Measurements from ENCODE around the gene OLFM1. TPM values are rescaled to one million over a fixed set of nuclear protein-coding genes. Genes with fewer than 3 reads are reported as not detected.

Gene OLFM1
- total and polyA plus RNA-seq, 2 of the 4 experiments (the other 2 are of a cell fraction): 0.36 to 0.38 TPM

GRCh38 chr9:135081731-135082130 lies 5.7 kb upstream of the OLFM1 start:
- BruUV-seq (replicated peaks): no TSS peak
- H3K4me3 ChIP-seq (ENCODE audit: insufficient read depth, low read depth, low read length): no peak overlapping the region
- dilution Hi-C loops (cut with HindIII; ENCODE audit: low sequenced_read_pairs, unreplicated experiment): no loop called here
- no peak overlapping the region for H3K4ac ChIP-seq (ENCODE audit: low read depth, low read length)
- ChIA-PET CTCF (no interaction called here), POLR2A (ENCODE audit: unreplicated experiment) (no interaction called here)
- no peak overlapping the region for H3K4me2 ChIP-seq (ENCODE audit: low read depth, low read length)
- no peak overlapping the region for H4K91ac ChIP-seq (ENCODE audit: insufficient read depth, low read depth, low read length)
- H2BK120ac ChIP-seq (ENCODE audit: low read depth, low read length): no peak overlapping the region
- peaks cover 39% of the 10 kb centered on the region for H3K27me3 ChIP-seq (ENCODE audit: control insufficient read depth, insufficient read depth, low read length)
- no peak overlapping the region for H3K18ac ChIP-seq (ENCODE audit: low read depth, low read length)
- in situ Hi-C loops (cut with MboI; ENCODE audit: low sequenced_read_pairs): no loop called here
- TF ChIP-seq RAD21 (IDR thresholded peaks at IDR 0.05; ENCODE audit: low read length) (no peak), CEBPB (IDR thresholded peaks at IDR 0.05; ENCODE audit: low read depth, low read length) (no peak), FOS (IDR thresholded peaks at IDR 0.05; ENCODE audit: low read depth, low read length) (no peak), MAZ (IDR thresholded peaks at IDR 0.05; ENCODE audit: borderline replicate concordance, low read depth, low read length) (no peak), POLR2A (IDR thresholded peaks at IDR 0.05; ENCODE audit: low read depth, low read length) (no peak), MXI1 (IDR thresholded peaks at IDR 0.05; ENCODE audit: borderline replicate concordance, low read depth, low read length) (no peak), BHLHE40 (IDR thresholded peaks at IDR 0.05; ENCODE audit: low read depth, low read length) (no peak), SMC3 (IDR thresholded peaks at IDR 0.05; ENCODE audit: low read depth, low read length) (no peak), RFX5 (IDR thresholded peaks at IDR 0.05; ENCODE audit: low read depth, low read length) (no peak), NFE2L2 (IDR thresholded peaks at IDR 0.05; ENCODE audit: low read depth, low read length) (no peak), MAFK (IDR thresholded peaks at IDR 0.05; ENCODE audit: low read depth, low read length) (no peak), CHD1 (IDR thresholded peaks at IDR 0.05; ENCODE audit: low read depth, low read length) (no peak), RCOR1 (IDR thresholded peaks at IDR 0.05; ENCODE audit: insufficient replicate concordance, low read length) (no peak), ELK1 (IDR thresholded peaks at IDR 0.05; ENCODE audit: borderline replicate concordance, low read depth, low read length) (no peak), USF2 (IDR thresholded peaks at IDR 0.05; ENCODE audit: low read depth, low read length) (no peak)
- TF ChIP-seq, protein P1, sequence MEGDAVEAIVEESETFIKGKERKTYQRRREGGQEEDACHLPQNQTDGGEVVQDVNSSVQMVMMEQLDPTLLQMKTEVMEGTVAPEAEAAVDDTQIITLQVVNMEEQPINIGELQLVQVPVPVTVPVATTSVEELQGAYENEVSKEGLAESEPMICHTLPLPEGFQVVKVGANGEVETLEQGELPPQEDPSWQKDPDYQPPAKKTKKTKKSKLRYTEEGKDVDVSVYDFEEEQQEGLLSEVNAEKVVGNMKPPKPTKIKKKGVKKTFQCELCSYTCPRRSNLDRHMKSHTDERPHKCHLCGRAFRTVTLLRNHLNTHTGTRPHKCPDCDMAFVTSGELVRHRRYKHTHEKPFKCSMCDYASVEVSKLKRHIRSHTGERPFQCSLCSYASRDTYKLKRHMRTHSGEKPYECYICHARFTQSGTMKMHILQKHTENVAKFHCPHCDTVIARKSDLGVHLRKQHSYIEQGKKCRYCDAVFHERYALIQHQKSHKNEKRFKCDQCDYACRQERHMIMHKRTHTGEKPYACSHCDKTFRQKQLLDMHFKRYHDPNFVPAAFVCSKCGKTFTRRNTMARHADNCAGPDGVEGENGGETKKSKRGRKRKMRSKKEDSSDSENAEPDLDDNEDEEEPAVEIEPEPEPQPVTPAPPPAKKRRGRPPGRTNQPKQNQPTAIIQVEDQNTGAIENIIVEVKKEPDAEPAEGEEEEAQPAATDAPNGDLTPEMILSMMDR (conservative IDR thresholded peaks at IDR 0.05; ENCODE audit: low read depth, low read length): no peak
- H3K23ac ChIP-seq (ENCODE audit: low read depth, low read length): no peak overlapping the region
- DNase-seq: no peak
- H3K9me3 ChIP-seq (ENCODE audit: control insufficient read depth, insufficient read depth, low read length): no peaks in the 10 kb centered on the region
- no peak overlapping the region for H2BK15ac ChIP-seq (ENCODE audit: low read depth, low read length)
- no peak overlapping the region for H3K27ac ChIP-seq (ENCODE audit: insufficient read depth, low read length)
- no peaks in the 10 kb centered on the region for H3K36me3 ChIP-seq (ENCODE audit: control insufficient read depth, insufficient read depth, low read length)
- no peak overlapping the region for H4K8ac ChIP-seq (ENCODE audit: low read depth in 2 of 2, low read length in 2 of 2)
- no peak for ATAC-seq (ENCODE audit: low read depth)
- no peak overlapping the region for H2AK9ac ChIP-seq (replicated peaks; ENCODE audit: low read depth, low read length, poor library complexity)
- no peaks in the 10 kb centered on the region for H4K20me1 ChIP-seq (ENCODE audit: insufficient read depth, low read length)
- no peak overlapping the region for H2AK5ac ChIP-seq (ENCODE audit: low read depth, low read length)
- H2AFZ ChIP-seq (replicated peaks; ENCODE audit: low read length, poor library complexity): no peak overlapping the region
- no peak overlapping the region for H2BK5ac ChIP-seq (ENCODE audit: low read depth, low read length, poor library complexity, severe bottlenecking)
- no peak overlapping the region for H3K56ac ChIP-seq (ENCODE audit: extremely low read depth, insufficient read depth, low read length)
- no peaks in the 10 kb centered on the region for H3K79me1 ChIP-seq (ENCODE audit: low read depth in 1 of 2, low read length in 2 of 2)
- no peak overlapping the region for H2BK20ac ChIP-seq (ENCODE audit: low read depth, low read length)
- no peaks in the 10 kb centered on the region for H3K4me1 ChIP-seq (ENCODE audit: control insufficient read depth, insufficient read depth, low read length)
- no peaks in the 10 kb centered on the region for H3K9me1 ChIP-seq (ENCODE audit: insufficient read depth, low read length)
- no peak overlapping the region for H3K14ac ChIP-seq (replicated peaks; ENCODE audit: low read depth, low read length)
- H3K9ac ChIP-seq (ENCODE audit: low read depth, low read length): no peak overlapping the region
- WGBS, 2 experiments (ENCODE audit: extremely low coverage in 2 of 2, insufficient read length in 1 of 2): 70% methylated on average over 16 of the region's 16 CpGs; no CpG with 5 or more reads in 1 of the 2 experiments
- H4K5ac ChIP-seq (ENCODE audit: low read depth, low read length): no peak overlapping the region
- intact Hi-C loops (cut with micrococcal nuclease): no loop called here

Data from IMR-90 (cell line).